ENCODE data around the gene MMP17. TPM values are rescaled to one million over a fixed set of nuclear protein-coding genes. Genes with fewer than 3 reads are reported as not detected.
"Not testable (repeated sequence)": the region's sequence is repeated elsewhere in the genome, so short reads cannot be mapped to it uniquely, and the experiment has no call there.

Gene MMP17
- total and polyA plus RNA-seq, 8 donors: 2.0 to 5.2 (median 3.3) TPM

DNA sequence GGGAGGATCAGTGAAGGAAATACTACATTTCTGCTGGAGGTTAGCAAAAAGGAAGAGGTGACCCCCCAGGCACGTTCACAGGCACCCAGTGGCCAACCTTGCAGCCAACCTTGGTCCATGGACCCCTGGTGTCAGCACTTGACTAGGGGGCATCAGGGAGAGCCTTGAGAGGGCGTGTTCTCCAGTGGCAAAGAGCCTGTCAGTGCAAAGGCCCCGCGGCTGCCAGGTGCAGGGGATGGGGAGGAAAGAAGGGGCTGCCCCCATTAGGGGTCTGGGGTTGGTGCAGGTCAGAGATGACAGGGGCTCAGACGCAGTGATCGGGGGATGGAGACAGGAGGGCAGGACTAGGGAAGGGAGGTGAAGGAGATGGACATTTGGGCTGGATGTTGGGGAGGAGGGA lies 43.5 kb downstream of the MMP17 start:
- no peak for DNase-seq
- H3K27me3 ChIP-seq: no peaks in the 10 kb centered on the region
- peaks cover 0 to 27% of the 10 kb centered on the region in 2 donors for H3K4me1 ChIP-seq
- ATAC-seq: no peak
- no peaks in the 10 kb centered on the region for H3K36me3 ChIP-seq
- H3K4me3 ChIP-seq: no peak overlapping the region
- H3K27ac ChIP-seq: peak overlapping the region in 1 of 2 donors; percentile 72
- no peaks in the 10 kb centered on the region for H3K9me3 ChIP-seq
- intact Hi-C loops (cut with DNase I): no loop called here
- TF ChIP-seq, protein P1, sequence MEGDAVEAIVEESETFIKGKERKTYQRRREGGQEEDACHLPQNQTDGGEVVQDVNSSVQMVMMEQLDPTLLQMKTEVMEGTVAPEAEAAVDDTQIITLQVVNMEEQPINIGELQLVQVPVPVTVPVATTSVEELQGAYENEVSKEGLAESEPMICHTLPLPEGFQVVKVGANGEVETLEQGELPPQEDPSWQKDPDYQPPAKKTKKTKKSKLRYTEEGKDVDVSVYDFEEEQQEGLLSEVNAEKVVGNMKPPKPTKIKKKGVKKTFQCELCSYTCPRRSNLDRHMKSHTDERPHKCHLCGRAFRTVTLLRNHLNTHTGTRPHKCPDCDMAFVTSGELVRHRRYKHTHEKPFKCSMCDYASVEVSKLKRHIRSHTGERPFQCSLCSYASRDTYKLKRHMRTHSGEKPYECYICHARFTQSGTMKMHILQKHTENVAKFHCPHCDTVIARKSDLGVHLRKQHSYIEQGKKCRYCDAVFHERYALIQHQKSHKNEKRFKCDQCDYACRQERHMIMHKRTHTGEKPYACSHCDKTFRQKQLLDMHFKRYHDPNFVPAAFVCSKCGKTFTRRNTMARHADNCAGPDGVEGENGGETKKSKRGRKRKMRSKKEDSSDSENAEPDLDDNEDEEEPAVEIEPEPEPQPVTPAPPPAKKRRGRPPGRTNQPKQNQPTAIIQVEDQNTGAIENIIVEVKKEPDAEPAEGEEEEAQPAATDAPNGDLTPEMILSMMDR (IDR thresholded peaks at IDR 0.05): no peak

DNA sequence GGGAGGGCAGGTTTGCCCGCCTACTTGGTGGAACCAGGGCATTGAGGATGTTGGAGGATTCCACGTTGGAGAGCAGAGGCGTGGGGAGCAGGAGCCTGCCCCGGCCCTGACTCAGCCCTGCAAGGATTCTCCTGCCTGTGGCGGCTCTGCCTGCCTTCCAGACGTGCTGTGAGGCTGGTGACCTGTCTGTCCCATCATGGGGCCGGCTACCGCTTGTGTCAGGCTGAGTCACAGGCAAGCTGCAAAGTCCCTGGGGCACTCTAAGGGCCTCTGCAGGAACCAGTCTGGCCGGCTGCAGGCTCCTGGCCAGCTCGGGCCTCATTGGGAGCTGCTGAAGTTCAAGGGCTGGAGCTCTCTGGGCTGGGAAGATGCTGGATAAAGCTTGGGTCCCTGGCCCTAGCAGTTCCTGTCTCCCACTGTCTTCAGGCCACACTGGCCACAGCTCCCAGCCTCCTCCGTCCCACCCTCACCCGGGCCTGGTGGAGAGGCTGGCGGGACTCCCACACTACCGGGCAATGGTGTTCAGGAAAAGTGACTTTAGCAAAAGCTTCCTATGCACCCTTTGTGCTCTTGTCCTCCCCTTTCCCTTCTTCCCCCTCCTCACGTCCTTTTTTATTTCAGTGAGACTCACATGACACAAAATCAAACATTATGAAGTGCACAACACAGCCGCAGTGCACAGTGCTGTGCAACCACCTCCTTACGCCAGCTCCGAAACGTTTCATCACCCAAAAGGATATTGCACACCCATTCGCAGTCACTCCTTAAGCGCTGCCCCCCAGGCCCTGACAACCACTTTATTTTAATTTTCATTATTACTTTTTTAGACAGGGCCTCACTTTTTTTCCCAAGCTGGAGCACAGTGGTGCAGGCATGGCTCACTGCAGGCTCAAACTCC lies 44.2 kb downstream of the MMP17 start:
- peak; percentile 90 for ATAC-seq
- Histone ChIP-seq H3K4me3 (no peak overlapping the region), H3K9me3 (no peaks in the 10 kb centered on the region), H3K27ac (peak overlapping the region in 1 of 2 donors; percentile 72), H3K27me3 (no peaks in the 10 kb centered on the region), H3K36me3 (no peaks in the 10 kb centered on the region), H3K4me1 (peaks cover 0 to 27% of the 10 kb centered on the region in 2 donors)
- TF ChIP-seq, protein P1 (IDR thresholded peaks at IDR 0.05): no peak
- intact Hi-C loops (cut with DNase I): no loop called here
- DNase-seq: peak in 1 of 4 donors; percentile 60

DNA sequence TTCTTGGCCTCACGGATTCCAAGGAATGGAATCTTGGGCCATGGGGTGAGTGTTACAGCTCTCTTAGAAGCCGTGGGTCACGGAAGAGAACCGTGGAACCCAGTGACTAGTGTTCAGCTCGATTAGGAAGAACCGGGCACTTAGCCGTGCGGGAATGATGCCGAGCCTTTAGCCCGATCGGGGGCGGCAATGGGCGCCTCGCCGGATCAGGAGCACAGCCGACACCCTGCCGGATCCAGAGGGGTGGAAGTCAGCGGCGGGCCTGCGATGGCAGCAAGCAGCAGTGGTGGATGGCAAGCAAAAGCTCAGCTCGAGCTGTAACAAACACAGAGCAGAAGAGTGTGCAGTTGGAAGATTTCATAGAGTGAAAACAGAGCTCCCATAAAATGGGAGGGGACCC lies 45.1 kb downstream of the MMP17 start:
- no peaks in the 10 kb centered on the region for H3K27me3 ChIP-seq
- intact Hi-C loops (cut with DNase I): no loop called here
- peaks cover 0 to 31% of the 10 kb centered on the region in 2 donors for H3K4me1 ChIP-seq
- ATAC-seq (no peak), DNase-seq (no peak)
- H3K36me3 ChIP-seq: no peaks in the 10 kb centered on the region
- H3K4me3 ChIP-seq: no peak overlapping the region
- TF ChIP-seq, protein P1 (IDR thresholded peaks at IDR 0.05): no peak
- no peaks in the 10 kb centered on the region for H3K9me3 ChIP-seq
- peak overlapping the region in 1 of 2 donors; percentile 72 for H3K27ac ChIP-seq

DNA sequence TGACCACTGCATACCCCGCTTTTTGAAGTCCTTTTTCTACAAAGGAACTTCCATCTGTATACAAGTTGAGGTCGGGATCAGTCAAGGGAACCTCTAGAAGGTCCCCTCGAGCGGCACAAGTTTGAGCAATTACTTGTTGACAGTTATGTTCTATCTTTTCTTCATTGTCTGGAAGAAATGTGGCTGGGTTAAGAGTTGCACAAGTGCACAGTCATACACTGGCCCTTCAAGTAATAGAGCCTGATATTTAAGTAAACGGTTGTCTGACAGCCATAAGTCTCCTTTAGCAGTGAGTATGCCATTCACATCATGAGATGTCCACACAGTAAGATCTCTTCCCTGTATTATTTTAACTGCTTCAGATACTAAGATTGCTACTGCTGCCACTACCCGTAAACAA lies 46.8 kb downstream of the MMP17 start:
- DNase-seq; H3K36me3 ChIP-seq; ATAC-seq; H3K4me3 ChIP-seq; H3K27me3 ChIP-seq; H3K9me3 ChIP-seq; intact Hi-C loops (cut with DNase I): not testable (repeated sequence)
- H3K4me1 ChIP-seq: peaks cover 0 to 48% of the 10 kb centered on the region in 2 donors
- peak overlapping the region in 1 of 2 donors; percentile 2 for H3K27ac ChIP-seq

DNA sequence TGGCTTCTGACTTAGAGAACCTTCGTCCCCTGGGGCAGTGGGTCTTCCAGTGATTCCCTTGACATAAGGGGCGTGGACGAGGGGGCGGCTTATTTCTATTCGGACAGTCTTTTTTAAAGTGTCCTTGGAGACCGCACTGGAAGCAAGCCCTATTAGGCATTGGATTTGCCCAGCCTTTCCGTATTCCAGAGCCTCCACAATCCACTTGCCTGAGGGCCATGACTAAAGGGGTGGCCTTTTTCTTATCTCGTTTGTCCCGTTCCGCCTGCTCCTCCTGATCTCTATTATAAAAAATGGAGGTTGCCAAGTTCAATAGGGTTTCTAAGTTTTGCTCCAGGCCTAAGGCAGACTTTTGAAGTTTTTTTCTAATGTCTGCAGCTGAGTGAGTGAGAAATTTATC lies 49.0 kb downstream of the MMP17 start:
- DNase-seq; H3K27ac ChIP-seq; H3K4me3 ChIP-seq; intact Hi-C loops (cut with DNase I); H3K9me3 ChIP-seq; H3K27me3 ChIP-seq; ATAC-seq; H3K36me3 ChIP-seq: not testable (repeated sequence)
- H3K4me1 ChIP-seq: peaks cover 0 to 45% of the 10 kb centered on the region in 2 donors

DNA sequence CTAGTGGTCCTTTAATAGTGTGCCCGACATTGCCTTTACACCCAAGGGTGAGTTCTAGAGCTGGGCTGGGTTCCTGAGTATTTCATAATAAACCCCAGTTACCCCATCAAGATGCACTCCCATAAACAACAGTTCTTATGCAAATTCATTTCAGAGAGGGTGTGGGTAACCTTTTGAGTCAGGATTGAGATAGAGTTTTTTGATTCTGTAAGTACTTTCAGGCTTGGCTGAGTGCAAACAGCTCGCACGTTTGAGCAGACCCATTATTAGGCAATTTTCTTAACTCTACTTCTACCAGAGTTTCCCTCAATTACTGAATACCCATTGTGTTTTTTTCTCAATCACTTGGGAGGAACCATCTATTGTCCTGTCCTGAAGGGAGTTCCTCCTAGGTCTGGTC lies 50.2 kb downstream of the MMP17 start:
- H3K27me3 ChIP-seq; H3K36me3 ChIP-seq; DNase-seq; H3K4me3 ChIP-seq; ATAC-seq; H3K9me3 ChIP-seq; intact Hi-C loops (cut with DNase I): not testable (repeated sequence)
- Histone ChIP-seq H3K4me1 (peaks cover 0 to 46% of the 10 kb centered on the region in 2 donors), H3K27ac (peak overlapping the region in 1 of 2 donors; percentile 58)

All from left lung (tissue), 10 donors.